Gastrocnemius medialis (tissue), 4 donors: ENCODE measurements around the gene TRAM2.

Experiments
- POLR2A ChIP-seq, 2 donors: fragments of 450-650 bp; IDR thresholded peaks; one replicate each; pipeline ENCODE4 v1.6.1; 2017; ENCODE audit warnings: antibody characterized with exemption in 2 of 2, mild to moderate bottlenecking in 2 of 2, moderate library complexity in 2 of 2
- TF ChIP-seq, protein P1 (sequence below), 5 experiments: fragments of 450-650 bp in 3 of 5; fragments of 200-600 bp in 2 of 5; sonication (generic) in 2 of 5; IDR thresholded peaks in 4 of 5; conservative IDR thresholded peaks in 1 of 5; 1 replicate in 4 of 5; 2 replicates in 1 of 5; pipeline ENCODE4 v1.5.1; 2016 to 2019; ENCODE audit warnings: antibody characterized with exemption in 5 of 5, mild to moderate bottlenecking in 3 of 5, moderate library complexity in 3 of 5

DNA sequence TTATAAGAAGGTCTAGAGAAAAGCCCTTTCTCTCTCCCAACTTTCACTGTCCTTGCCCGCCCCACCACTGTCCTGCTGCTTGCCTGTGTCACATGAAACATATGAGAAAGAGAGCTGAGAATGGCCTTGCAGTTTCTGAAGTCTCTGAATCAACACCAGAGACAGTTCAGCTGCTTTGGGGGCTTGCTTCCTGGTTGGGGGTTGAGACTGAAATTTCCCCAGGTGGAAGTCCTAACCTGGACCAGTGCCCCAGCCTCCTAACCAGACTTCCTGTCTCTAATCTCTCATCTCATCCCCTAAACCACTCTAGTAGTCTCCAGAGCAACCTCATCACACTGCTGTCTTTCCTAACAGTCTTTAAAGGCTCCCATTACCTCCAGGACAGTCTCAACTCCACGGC lies 10.7 kb downstream of the TRAM2 start:
- TF ChIP-seq, protein P1, sequence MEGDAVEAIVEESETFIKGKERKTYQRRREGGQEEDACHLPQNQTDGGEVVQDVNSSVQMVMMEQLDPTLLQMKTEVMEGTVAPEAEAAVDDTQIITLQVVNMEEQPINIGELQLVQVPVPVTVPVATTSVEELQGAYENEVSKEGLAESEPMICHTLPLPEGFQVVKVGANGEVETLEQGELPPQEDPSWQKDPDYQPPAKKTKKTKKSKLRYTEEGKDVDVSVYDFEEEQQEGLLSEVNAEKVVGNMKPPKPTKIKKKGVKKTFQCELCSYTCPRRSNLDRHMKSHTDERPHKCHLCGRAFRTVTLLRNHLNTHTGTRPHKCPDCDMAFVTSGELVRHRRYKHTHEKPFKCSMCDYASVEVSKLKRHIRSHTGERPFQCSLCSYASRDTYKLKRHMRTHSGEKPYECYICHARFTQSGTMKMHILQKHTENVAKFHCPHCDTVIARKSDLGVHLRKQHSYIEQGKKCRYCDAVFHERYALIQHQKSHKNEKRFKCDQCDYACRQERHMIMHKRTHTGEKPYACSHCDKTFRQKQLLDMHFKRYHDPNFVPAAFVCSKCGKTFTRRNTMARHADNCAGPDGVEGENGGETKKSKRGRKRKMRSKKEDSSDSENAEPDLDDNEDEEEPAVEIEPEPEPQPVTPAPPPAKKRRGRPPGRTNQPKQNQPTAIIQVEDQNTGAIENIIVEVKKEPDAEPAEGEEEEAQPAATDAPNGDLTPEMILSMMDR (IDR thresholded peaks at IDR 0.05 in 4 of 5, conservative IDR thresholded peaks at IDR 0.05 in 1 of 5): no peak
- no peak for TF ChIP-seq POLR2A (IDR thresholded peaks at IDR 0.05)
